SH-SY5Y (cell line): ENCODE measurements around the gene THADA.

Source experiments
- GATA2 ChIP-seq: IDR thresholded peaks from 2 replicates; pipeline ENCODE4 v1.6.1; 2011; ENCODE audit warnings: mild to moderate bottlenecking, low read depth, low read length
- GATA3 ChIP-seq: IDR thresholded peaks from 2 replicates; pipeline ENCODE4 v1.6.1; 2011; ENCODE audit warnings: low read depth, mild to moderate bottlenecking, low read length, moderate library complexity

- no peak for TF ChIP-seq GATA3
- no peak for TF ChIP-seq GATA2
Measured at GRCh38 chr2:43228756-43229659, 366.8 kb downstream of the THADA start.
